HG03460 (cell line): Measurements from ENCODE around the gene BANF2.

Experiments used
- ATAC-seq: cut with Tn5 transposase; IDR thresholded peaks from one replicate; pipeline ENCODE4 v1.9.1; 2021; ENCODE audit not compliant: unreplicated experiment

Gene BANF2

DNA sequence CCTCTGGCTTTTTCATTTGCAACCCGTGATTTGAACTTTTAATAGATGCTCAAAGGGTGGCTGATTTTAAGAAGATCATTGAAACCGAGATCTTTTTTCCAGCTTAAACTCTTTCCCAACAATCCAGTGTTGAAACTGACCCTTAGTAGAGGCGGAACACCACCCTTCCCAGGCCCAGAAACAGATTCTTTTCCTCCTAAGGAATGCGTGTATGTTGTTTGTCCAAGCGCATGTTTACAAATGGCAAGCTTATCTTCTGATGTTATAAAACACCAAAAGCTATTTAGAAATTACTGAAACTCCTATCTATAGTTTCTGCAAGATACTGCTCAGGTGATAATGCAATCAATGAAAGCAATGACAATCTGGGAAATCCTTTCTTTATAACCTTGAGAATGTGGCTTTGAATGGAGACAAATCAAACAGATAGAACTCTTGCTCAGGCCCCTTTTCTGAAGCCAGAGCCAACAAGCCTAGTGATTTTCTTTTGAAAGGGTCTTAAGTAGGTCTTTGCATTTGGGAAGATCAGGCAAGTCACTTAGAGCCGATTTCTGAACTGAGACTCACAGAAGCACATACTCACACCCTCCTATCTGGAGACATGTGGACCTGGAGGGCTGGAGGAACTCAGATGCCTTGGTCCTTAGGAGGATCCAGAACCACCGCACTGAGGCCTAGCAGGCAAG is 9.1 kb downstream of the BANF2 start:
- ATAC-seq, result no peak

DNA sequence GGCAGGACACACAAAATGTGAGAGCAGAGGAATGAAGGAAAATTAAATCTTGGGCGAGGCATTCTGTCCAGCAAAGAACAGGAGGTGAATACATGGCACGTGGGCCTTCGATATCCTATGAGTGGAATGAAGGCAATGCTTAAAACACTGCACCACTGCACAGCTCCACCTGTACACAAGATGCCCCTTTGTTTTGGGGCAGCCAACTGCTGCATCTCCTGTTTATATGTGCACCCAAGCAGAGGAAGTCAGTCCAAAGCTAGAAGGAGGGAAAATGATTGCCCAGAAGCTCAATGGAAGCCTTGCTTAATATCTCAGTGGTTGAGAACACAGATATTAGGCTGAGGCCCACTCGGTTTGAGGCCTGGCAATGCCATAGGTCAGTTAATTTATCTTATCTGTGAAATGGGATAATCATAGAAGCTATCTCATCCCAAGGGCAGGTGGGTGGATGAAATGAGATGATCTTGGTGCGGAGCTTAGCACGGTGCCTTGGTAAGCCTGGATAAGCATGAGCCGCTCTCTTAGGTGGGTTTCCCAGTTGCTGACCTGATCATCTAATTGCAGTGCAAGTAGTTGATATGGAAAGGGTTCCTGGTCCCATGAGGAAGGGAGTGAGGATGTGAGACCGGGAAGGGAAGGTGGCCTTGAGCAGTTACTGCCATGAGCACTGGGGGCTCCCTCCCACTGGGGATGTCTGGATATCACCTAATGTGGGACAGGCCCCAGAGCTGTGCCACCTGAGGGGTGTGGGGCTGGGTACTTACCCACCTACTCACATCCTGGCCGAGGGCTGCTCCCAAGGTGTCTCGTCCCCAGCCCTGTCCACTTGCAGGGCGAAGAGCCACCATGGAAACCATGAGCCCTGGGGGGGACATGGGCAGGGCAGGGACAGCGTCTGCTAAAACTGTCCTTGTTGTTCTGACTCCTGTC is 9.9 kb downstream of the BANF2 start:
- ATAC-seq, result no peak

DNA sequence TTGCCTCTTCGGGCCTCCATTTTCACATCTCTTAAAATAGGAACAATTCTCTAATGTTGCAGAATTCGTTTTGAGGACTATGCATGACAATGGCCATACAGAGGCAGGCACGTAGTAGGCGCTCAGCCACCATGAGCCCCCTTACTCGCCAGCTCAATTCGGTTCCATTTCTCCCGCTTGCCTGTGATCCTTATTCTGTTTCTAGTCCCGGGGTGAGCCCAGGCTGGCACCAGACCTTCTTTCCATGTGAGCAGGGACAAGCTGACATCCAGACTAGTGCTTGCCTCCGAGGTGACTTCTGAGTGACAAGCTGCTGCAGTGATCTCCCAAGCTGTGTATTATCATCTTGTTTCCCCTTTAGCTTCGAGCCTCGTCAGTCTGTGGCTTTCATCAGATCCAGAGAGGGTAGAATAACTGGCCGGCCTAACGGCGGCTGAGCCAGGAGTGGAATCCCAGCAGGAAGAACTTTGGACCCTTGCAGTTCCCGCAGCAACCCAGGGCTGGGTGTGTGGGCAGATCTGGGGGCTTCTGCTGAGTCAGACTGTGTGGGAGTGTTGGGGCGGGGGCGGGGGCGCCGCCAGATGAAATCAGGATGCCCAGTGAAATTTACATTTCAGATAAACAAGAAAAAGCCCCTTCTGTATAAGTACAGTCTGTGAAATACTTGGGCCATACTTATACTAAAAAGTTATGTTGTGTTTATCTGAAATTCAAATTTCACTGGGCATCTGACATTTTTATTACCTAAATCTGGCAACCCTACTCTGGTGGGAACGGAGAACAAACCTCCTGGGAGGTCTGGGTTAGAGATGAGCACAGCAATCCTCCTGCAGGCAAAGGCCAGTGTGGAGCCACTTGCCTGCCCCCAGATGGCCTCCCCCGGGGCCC is 10.9 kb downstream of the BANF2 start:
- ATAC-seq, result no peak

DNA sequence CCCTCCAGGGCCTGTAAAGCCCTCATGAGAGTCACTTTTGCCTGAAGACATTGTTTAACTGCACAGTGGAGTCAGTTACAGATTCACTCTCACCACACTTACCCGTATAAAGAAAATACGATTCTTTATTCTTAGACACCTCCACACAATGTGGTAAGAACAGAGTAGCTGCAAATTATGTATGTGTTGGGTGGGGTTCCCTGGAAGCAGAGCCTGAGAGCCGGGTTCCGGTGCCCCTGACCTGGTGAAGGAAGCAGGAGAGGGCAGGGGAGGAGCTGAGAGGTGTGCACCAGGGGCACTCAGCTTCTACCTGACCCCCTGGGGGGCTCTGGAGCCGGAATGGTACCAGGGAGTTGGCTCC is 11.5 kb downstream of the BANF2 start:
- ATAC-seq, result no peak

DNA sequence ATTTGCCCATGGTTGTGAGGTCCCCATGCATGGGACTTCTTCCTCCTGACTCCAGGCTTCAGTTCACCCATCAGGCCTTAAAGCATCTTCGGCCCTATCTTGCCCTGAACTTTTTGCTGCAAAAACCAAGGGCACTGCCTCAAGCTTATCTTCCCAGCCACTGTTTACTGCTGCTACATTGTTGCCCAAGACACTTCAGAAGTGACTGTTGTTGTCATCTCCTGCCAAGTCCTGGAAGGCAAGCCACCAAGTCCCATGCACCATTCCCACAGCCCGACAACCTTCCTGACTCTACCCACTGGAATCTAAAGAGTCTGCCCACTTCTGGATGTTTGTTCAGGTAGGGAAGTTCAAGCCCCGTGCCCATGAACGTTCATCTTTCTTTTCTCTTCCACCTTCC is 12.4 kb downstream of the BANF2 start:
- no peak for ATAC-seq

DNA sequence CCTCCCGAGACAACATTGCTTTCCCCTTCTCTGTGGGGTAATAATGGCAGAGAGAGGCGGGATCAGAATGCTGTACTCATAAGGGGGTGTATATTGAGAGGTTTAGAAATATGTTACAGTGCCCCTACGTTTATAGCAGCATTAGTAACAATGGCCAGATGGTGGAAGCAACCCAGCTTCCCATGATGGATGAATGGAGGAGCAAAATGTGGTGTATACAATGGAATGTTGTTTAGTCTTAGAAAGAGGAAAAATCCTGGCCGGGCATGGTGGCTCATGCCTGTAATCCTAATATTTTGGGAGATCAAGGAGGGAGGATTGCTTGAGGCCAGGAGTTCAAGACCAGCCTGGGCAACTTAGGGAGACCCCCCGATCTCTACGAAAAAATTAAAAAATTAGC is 12.9 kb downstream of the BANF2 start:
- no peak for ATAC-seq

DNA sequence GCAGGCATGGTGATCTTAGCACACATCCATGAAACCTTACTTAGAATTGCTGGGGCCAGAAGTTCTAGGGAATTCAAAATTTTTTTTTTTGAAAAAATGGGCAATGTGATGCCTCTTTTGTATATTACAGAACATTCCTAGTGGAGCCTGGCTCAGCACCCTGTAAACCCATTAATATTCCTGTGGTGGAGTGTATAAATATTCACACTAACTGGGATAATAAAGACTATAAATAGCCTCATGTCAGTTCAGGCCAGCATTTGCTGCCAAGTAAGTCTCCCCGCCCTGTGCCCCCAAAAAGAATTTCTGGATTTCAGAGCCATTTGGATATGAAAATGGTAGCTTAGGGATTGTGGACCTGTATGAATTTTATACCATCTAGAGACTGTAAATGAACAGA is 14.8 kb downstream of the BANF2 start:
- ATAC-seq, result no peak

DNA sequence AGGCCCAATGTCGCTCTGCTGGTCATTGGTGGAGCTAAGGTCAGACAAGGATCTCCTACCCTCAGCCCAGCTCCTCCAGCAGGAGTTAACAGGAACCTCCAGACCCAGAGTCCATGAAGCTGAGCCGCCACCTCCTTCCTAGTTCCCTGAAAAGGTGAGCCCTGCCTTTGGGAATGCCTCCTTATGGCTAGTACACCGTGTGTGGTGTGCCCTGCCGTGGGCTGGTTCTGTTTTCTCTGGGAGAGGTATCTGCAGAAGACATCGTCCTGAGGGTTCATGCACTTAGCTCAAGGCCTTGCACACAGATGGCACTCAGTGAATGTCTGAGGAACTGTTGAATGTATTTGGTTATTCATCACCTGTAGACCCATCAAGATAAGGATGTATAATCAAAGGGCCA is 15.3 kb downstream of the BANF2 start:
- ATAC-seq, result no peak

DNA sequence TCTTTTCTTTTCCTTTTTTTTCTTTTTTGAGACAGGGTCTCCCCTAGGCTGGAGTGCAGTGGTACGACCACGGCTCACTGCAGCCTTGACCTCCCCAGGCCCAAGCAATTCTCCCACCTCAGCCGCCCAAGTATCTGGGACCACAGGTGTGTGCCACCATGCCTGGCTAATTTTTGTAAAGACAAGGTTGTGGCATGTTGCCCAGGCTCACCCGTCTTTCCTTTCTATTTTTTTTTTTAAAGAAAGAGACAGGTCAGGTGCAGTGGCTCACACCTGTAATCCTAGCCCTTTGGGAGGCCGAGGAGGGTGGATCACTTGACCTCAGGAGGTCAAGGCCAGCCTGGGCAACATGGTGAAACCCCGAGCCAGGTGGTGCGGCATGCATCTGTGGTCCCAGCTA is 16.6 kb downstream of the BANF2 start:
- no peak for ATAC-seq

DNA sequence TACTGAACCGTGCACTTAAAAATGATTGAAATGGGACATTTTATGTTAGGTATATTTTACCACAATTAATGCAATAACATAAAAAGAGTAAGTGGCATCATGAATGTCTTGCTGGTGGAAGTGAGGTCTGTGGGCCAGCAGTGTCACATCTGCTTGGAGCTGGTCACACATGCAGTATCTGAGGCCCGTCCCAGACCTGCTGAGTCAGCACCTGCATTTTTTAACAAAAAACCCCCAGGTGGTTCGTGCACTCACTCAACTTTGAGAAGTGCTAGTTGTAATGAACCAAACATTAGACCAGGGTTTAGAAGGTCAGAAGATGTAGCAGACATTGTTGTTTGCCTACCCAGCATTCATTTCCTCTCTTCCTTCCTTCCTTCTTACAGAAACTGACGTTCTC is 21.0 kb downstream of the BANF2 start:
- ATAC-seq, result no peak

DNA sequence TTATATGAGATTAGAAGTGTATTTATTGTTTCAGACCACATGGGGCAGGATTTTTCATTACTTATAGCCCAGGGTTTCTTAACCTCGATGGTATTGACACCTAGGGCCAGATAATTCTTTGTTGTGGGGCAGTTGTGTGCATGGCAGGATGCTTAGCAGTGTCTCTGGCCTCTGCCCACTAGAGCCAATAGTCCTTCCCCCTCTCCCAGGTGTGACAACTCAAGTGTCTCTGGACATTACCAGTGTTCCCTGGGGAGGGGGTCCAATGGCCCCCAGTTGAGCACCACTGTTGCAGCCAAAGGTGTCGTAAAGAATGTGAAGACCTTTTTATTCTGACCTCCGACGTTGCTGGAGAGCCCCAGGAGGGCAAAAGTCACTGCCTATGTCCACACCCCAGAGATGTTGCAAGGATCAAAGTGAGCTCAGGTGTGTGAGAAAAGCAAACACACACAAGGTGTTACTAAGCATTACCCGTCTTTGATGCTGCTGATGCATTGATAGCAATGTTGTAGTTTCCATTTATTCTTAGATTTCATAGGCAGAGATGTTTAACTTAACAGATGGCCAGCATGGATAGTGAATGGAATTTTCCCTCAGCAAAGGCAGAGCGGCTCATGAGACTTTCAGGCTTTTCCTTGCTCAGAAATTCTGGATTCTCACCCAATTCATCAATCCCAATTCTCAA is 22.2 kb downstream of the BANF2 start:
- ATAC-seq, result no peak

DNA sequence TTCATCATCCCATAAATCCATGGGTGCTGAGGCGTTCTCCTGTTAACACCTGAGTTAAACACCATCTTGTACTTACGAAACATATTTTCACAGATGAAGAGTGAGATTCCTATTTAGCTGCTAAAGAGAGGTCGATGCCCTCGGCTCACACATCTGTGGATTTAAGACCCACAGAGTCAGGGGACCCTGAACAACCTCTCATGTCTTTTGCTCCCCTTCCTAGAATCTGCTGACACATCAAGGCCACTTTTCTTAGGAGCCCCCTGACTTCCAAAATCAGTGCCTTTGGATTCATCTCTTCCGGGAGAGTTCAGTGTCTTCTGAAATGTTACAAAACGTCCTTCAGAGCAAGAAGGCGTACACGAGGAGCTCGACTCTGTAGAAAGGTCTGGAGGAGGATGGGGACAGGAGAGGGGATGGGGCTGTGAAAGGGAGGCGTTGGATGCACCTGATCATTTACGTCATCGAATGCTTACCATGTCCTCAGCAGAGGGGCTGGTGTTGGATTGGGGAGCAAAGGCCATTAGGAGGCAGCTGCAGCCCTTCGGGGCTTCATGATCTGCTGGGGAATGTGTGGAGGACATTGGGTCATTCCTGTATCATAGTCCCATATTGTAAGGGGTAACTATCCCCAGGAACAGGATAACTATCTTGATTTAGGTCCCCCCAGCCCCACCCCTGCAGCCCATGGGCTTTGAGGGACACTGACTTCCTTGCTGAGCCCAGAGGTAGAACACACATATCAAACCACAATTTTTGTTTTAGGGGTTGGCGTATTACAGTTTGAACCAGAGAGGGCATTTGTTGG is 22.9 kb downstream of the BANF2 start:
- ATAC-seq, result no peak

DNA sequence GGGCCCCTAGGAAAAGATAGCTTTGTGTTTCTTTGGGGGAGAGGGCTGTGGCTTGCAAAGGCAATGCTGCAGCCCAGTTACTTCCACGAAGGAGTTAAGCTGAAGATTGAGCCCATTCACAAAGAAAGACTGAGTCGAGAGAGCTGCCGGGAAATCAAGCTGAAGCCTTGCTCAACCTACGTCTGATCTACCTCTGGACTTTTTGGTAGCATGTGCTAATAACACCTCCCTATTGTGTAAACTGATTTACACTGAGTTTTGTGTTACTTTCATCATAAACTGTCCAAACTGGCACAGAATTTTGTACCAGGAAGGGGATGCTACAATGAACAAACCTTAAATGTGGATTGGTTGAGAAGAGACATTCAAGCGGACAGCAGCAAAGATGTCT is 23.5 kb downstream of the BANF2 start:
- no peak for ATAC-seq

DNA sequence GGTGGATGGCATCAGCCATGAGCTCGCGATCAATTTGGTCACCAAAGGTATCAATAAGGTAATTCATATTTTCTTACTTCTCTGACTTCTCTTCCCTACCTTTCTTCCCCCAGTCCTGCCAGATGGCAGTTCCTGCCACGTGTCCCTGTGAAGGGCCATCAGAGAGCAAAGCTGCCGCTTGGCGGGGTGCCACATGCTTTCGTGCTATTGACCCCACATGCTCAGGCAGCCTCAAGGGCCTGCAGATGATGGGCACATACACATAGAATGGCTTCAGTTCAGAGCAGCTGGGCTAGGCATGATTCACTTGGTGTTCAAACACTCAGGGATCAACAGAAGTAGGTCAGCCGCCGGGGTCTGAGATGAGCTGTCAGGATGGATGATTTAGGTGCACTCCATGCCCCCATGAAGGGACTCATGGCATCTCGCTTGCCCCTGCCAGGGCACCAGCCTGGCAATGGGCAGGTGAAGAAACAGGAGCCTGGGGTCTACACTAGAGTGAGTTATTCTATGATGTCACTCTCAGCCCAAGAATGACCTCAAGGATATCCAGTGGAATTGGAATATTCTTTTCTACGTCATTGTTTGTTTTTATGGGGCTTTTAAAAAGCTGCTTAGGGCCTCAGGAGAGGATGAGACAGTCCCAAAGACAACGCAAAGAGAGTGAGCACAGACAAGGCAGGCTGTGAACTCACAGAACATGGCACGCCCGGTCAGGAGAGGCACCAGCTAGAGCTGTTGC is 25.5 kb downstream of the BANF2 start:
- no peak for ATAC-seq

DNA sequence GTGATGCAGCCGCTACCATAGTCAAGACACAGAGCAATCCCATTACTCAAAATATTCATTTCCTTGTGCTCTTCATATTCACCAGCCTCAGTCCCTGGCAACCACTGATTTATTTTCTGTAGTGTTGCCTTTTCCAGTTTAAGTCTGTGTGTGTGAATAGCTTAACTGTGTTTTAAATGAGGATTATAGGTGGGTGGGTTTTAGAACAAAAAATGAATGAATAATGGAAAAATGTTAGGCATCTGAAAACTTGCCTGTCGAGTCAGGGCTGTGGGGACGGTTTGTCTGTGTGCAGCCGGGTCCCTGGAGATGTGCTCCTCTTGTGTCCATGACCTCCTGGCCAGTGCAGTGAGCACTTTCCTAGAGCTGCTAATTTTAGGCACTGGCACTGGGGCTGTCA is 27.1 kb downstream of the BANF2 start:
- no peak for ATAC-seq

DNA sequence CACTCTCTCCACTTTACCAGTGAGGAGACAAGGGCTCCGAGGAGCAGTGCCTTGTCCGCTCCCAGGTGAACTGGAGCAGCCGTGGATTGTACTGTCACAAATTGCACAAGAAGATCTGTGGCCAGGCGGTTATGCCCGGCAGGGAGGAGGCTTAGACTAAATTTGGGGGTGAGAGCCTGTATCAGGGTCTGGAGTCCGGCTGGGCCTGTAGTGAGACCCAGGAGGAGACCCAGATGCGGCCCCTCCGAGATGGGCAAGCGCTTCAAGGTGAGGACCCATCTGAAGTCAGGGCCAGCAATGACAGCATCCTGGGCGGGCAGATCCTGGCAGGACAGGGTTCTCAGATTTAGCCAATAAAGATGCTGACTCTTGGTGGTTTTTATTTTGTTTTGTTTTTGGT is 27.6 kb downstream of the BANF2 start:
- ATAC-seq, result no peak

DNA sequence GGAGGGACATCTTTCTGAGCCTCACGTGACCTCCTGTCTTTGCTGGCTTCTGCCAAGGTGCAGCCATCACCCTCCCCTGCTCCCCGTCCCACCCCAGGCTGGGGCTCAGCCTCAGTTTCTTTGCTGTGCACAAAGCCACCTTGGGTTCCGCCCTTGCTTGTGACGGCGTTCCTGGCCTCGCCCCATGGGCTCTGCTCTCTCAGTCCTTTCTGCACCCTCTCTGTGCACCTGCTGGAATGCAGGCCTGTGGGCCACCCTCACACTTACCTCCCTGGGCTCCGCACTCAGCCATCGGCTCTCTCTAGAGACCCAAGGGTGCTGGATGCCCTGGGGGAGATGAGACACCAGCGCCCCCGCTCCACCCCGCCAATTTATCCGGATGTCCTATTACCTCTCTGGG is 28.3 kb downstream of the BANF2 start:
- ATAC-seq, result no peak

DNA sequence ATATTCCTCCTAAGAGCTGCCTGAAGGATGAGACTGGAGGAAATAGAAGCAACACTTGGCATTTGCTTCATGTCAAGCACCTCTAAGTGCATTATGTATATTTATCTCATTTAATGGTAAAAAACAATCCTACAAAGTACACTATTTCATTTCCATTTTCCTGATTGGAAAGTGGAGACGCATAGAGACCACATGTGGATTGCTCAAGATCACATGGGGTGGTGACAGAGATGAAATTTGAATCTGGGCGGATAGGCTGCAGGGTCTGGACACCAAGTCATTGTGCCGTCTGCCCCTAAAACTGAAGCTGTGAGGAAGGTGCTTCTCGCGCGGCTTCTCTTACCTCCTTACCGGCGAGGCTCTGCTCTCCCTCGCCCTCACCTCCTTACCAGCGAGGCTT is 30.3 kb downstream of the BANF2 start:
- no peak for ATAC-seq

DNA sequence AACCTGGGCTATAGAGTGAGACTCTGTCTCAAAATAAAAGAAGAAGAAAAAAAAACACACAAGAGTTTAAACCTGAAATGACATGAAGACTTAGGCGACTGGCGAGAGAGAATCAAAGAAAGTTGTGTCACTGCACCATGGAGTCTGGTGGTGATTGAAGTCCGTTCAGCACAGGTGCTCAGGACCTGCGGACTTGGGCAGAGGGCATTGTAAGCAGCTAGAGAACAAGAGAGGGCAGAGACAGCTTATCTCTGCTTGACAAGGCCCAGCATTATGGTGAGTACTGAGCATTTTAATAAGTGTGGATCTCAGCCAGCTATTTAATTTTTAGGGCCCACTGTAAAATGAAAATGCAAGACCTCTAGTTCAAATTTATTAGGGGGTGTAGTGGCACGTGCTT is 31.5 kb downstream of the BANF2 start:
- ATAC-seq, result no peak
